ENCODE results near the gene AMMECR1L. TPM values are rescaled to one million over a fixed set of nuclear protein-coding genes. Genes with fewer than 3 reads are reported as not detected.
A peak's percentile ranks its signal among the peaks of the same experiment; 100 is the strongest.

Gene AMMECR1L
- total RNA-seq, 2 donors from 2014 or later = 21.7 to 22.0 TPM

GRCh38 chr2:127859712-127860085 is 26.1 kb downstream of the AMMECR1L start:
- peaks cover 19% of the 10 kb centered on the region for H3K36me3 ChIP-seq (ENCODE audit: control insufficient read depth, insufficient read depth, low read length)
- TF ChIP-seq CTCF (conservative IDR thresholded peaks at IDR 0.05) = no peak
- WGBS, 2 experiments (ENCODE audit: insufficient coverage in 1 of 2, insufficient read length in 1 of 2) = 19 to 27% methylated on average over 8 of the region's 8 CpGs
- H3K4me1 ChIP-seq (ENCODE audit: control insufficient read depth, insufficient read depth, low read length) = no peaks in the 10 kb centered on the region
- H3K27ac ChIP-seq (ENCODE audit: low read depth, low read length) = no peak overlapping the region
- Mint-ChIP-seq H3K27me3 (ENCODE audit: insufficient read depth) (no peaks in the 10 kb centered on the region), H3K9me3 (no peaks in the 10 kb centered on the region), H3K4me1 (peaks cover 25% of the 10 kb centered on the region), H3K36me3 (ENCODE audit: low read depth) (peaks cover 18% of the 10 kb centered on the region), H3K27ac (peak overlapping the region; percentile 46), H3K4me3 (peak overlapping the region; percentile 83)
- DNase-seq = peak; percentile 94
- H3K9ac ChIP-seq (ENCODE audit: extremely low read depth, low read length, poor library complexity, severe bottlenecking) = no peak overlapping the region
- H3K4me3 ChIP-seq (ENCODE audit: low read length) = no peak overlapping the region
- H3K9me3 ChIP-seq (ENCODE audit: control insufficient read depth, low read length) = no peaks in the 10 kb centered on the region
- H3K27me3 ChIP-seq (ENCODE audit: control insufficient read depth, insufficient read depth, low read length, poor library complexity, severe bottlenecking) = no peaks in the 10 kb centered on the region

DNA sequence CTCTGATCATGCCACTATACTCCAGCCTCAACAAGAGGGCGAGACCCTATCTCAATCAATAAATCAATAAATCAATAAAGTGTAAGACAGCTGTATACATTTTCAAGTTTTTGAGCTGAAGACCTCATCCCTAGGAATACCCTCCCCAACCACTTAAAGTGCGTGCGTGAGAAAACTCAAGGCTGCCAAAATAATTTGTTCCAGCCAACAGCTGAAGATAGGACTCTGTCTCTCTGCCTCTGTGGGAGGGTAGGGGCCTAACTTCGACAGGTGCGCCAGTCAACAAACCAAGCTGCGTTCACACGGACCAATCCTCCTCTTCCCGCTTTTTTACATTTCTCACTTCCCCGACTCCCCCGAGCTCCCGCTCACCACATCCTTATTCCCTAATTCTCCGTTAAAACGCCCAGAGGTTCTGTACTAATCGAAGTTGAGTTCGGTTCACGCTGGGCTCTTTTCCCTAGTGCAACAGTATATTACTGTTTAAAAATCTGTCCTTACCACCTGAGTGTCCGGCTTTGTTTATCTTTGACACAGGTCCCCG is 28.4 kb downstream of the AMMECR1L start:
- H3K4me1 ChIP-seq (ENCODE audit: control insufficient read depth, insufficient read depth, low read length) = no peaks in the 10 kb centered on the region
- peaks cover 8% of the 10 kb centered on the region for H3K36me3 ChIP-seq (ENCODE audit: control insufficient read depth, insufficient read depth, low read length)
- H3K4me3 ChIP-seq (ENCODE audit: low read length) = peak overlapping the region; percentile 85
- Mint-ChIP-seq H3K4me3 (peak overlapping the region; percentile 83), H3K9me3 (no peaks in the 10 kb centered on the region), H3K4me1 (peaks cover 27% of the 10 kb centered on the region), H3K27ac (peak overlapping the region; percentile 87), H3K27me3 (ENCODE audit: insufficient read depth) (no peaks in the 10 kb centered on the region), H3K36me3 (ENCODE audit: low read depth) (peaks cover 11% of the 10 kb centered on the region)
- H3K27ac ChIP-seq (ENCODE audit: low read depth, low read length) = no peak overlapping the region
- no peaks in the 10 kb centered on the region for H3K9me3 ChIP-seq (ENCODE audit: control insufficient read depth, low read length)
- 2 to 8% methylated on average over 14 to 18 of the region's 18 CpGs for WGBS, 2 experiments (ENCODE audit: insufficient coverage in 1 of 2, insufficient read length in 1 of 2)
- no peaks in the 10 kb centered on the region for H3K27me3 ChIP-seq (ENCODE audit: control insufficient read depth, insufficient read depth, low read length, poor library complexity, severe bottlenecking)
- H3K9ac ChIP-seq (ENCODE audit: extremely low read depth, low read length, poor library complexity, severe bottlenecking) = peak overlapping the region; percentile 60
- no peak for TF ChIP-seq CTCF (conservative IDR thresholded peaks at IDR 0.05)
- peak; percentile 65 for DNase-seq

- Histone ChIP-seq H3K36me3 (ENCODE audit: control insufficient read depth, insufficient read depth, low read length) (peaks cover 43% of the 10 kb centered on the region), H3K27me3 (ENCODE audit: control insufficient read depth, insufficient read depth, low read length, poor library complexity, severe bottlenecking) (no peaks in the 10 kb centered on the region), H3K27ac (ENCODE audit: low read depth, low read length) (no peak overlapping the region), H3K9ac (ENCODE audit: extremely low read depth, low read length, poor library complexity, severe bottlenecking) (no peak overlapping the region), H3K9me3 (ENCODE audit: control insufficient read depth, low read length) (no peaks in the 10 kb centered on the region), H3K4me3 (ENCODE audit: low read length) (no peak overlapping the region), H3K4me1 (ENCODE audit: control insufficient read depth, insufficient read depth, low read length) (no peaks in the 10 kb centered on the region)
- Mint-ChIP-seq H3K4me3 (no peak overlapping the region), H3K36me3 (ENCODE audit: low read depth) (peaks cover 44% of the 10 kb centered on the region), H3K27me3 (ENCODE audit: insufficient read depth) (no peaks in the 10 kb centered on the region), H3K27ac (no peak overlapping the region), H3K9me3 (no peaks in the 10 kb centered on the region), H3K4me1 (peaks cover 12% of the 10 kb centered on the region)
- no peak for TF ChIP-seq CTCF (conservative IDR thresholded peaks at IDR 0.05)
- DNase-seq = no peak
- 86 to 87% methylated on average over 1 to 4 of the region's 4 CpGs for WGBS, 2 experiments (ENCODE audit: insufficient coverage in 1 of 2, insufficient read length in 1 of 2)
These were observed 32.1 kb downstream of the AMMECR1L start for GRCh38 chr2:127853671-127854070.
